HEK293 (cell line): Measurements from ENCODE around the gene PTGES2.
"Not testable (repeated sequence)": the region's sequence is repeated elsewhere in the genome, so short reads cannot be mapped to it uniquely, and the experiment has no call there.

ENCODE experiments used
- CTCF ChIA-PET: fragments of 350-600 bp; formaldehyde crosslinking; extraction: SDS; loops from one replicate; lab custom pipeline; 2021; ENCODE audit warnings: antibody characterized with exemption; lab: Yijun Ruan, JAX
- POLR2A ChIA-PET: fragments of 300-600 bp; formaldehyde crosslinking; extraction: SDS; loops from one replicate; lab custom pipeline; 2020; ENCODE audit warnings: antibody characterized with exemption, inconsistent platforms; lab: Yijun Ruan, JAX
- H3K27ac ChIP-seq: fragments of 200-500 bp; sonication (Bioruptor generic); 2 replicates; pipeline ENCODE4 v1.5.1; 2014; ENCODE audit warnings: low read depth, low read length, control low read depth, inconsistent platforms; ENCODE audit errors: extremely low read depth
- H3K36me3 ChIP-seq, 2 experiments: fragments of 200-500 bp in 1 of 2; sonication (Bioruptor generic) in 1 of 2; 1 replicate in 1 of 2; 2 replicates in 1 of 2; pipeline ENCODE4 v1.5.1; 2014 to 2017; ENCODE audit warnings: inconsistent platforms in 2 of 2, low read length in 2 of 2; ENCODE audit not compliant: control insufficient read depth in 2 of 2, insufficient read depth in 1 of 2
- H3K4me1 ChIP-seq: fragments of 200-500 bp; sonication (Bioruptor generic); 2 replicates; pipeline ENCODE4 v1.5.1; 2014; ENCODE audit warnings: mild to moderate bottlenecking, low read length, inconsistent platforms; ENCODE audit not compliant: control insufficient read depth, insufficient read depth
- H3K4me3 ChIP-seq: 2 replicates; pipeline ENCODE4 v1.5.1; 2011; ENCODE audit warnings: low read depth, mild to moderate bottlenecking, control low read depth, low read length, moderate library complexity
- H3K9me3 ChIP-seq: fragments of 200-500 bp; sonication (Bioruptor generic); 2 replicates; pipeline ENCODE4 v1.5.1; 2014; ENCODE audit warnings: low read depth, low read length, inconsistent platforms; ENCODE audit not compliant: control insufficient read depth, insufficient read depth
- EGR2 ChIP-seq: fragments of 450-650 bp; formaldehyde crosslinking; IDR thresholded peaks from 2 replicates; pipeline ENCODE4 v1.5.1; 2016; ENCODE audit warnings: low read depth, missing biosample characterization, missing genetic modification characterization
- HOXC10 ChIP-seq: sonication (generic); formaldehyde crosslinking; IDR thresholded peaks from 2 replicates; pipeline ENCODE4 v1.8.1; 2023; ENCODE audit warnings: mild to moderate bottlenecking, missing genetic modification reagents
- KLF10 ChIP-seq: fragments of 450-650 bp; IDR thresholded peaks from 2 replicates; pipeline ENCODE4 v1.5.1; 2018; ENCODE audit warnings: missing biosample characterization, mild to moderate bottlenecking, missing genetic modification characterization
- SCRT2 ChIP-seq: fragments of 450-650 bp; formaldehyde crosslinking; IDR thresholded peaks from 2 replicates; pipeline ENCODE4 v1.5.1; 2016; ENCODE audit warnings: missing biosample characterization, missing genetic modification characterization
- ZBTB10 ChIP-seq: fragments of 450-650 bp; formaldehyde crosslinking; IDR thresholded peaks from 2 replicates; pipeline ENCODE4 v1.5.1; 2016; ENCODE audit warnings: missing biosample characterization, missing genetic modification characterization
- ZFHX2 ChIP-seq: fragments of 450-650 bp; formaldehyde crosslinking; conservative IDR thresholded peaks from 2 replicates; pipeline ENCODE4 v1.5.1; 2016; ENCODE audit warnings: missing biosample characterization, missing genetic modification characterization
- ZNF2 ChIP-seq: fragments of 450-650 bp; formaldehyde crosslinking; IDR thresholded peaks from 2 replicates; pipeline ENCODE4 v1.5.1; 2016; ENCODE audit warnings: missing biosample characterization, missing genetic modification characterization
- ZNF202 ChIP-seq: fragments of 450-650 bp; formaldehyde crosslinking; IDR thresholded peaks from 2 replicates; pipeline ENCODE4 v1.5.1; 2016; ENCODE audit warnings: missing biosample characterization, missing genetic modification characterization, borderline replicate concordance
- ZNF211 ChIP-seq: fragments of 450-650 bp; formaldehyde crosslinking; IDR thresholded peaks from 2 replicates; pipeline ENCODE4 v1.5.1; 2016; ENCODE audit warnings: low read depth, missing biosample characterization, missing genetic modification characterization
- ZNF239 ChIP-seq: fragments of 450-650 bp; formaldehyde crosslinking; IDR thresholded peaks from 2 replicates; pipeline ENCODE4 v1.5.1; 2016; ENCODE audit warnings: missing biosample characterization, missing genetic modification characterization
- ZNF433 ChIP-seq: fragments of 450-650 bp; formaldehyde crosslinking; IDR thresholded peaks from 2 replicates; pipeline ENCODE4 v1.5.1; 2016; ENCODE audit warnings: missing biosample characterization, missing genetic modification characterization, low read depth
- ZNF548 ChIP-seq: fragments of 450-650 bp; formaldehyde crosslinking; IDR thresholded peaks from 2 replicates; pipeline ENCODE4 v1.5.1; 2016; ENCODE audit warnings: missing biosample characterization, missing genetic modification characterization
- ZNF600 ChIP-seq: fragments of 450-650 bp; formaldehyde crosslinking; IDR thresholded peaks from 2 replicates; pipeline ENCODE4 v1.5.1; 2016; ENCODE audit warnings: missing biosample characterization, missing genetic modification characterization
- ZNF624 ChIP-seq: fragments of 450-650 bp; formaldehyde crosslinking; IDR thresholded peaks from 2 replicates; pipeline ENCODE4 v1.5.1; 2017; ENCODE audit warnings: missing biosample characterization, missing genetic modification characterization
- ZNF654 ChIP-seq: fragments of 450-650 bp; formaldehyde crosslinking; IDR thresholded peaks from 2 replicates; pipeline ENCODE4 v1.5.1; 2016; ENCODE audit warnings: low read depth, missing biosample characterization, missing genetic modification characterization
- ZNF747 ChIP-seq: fragments of 450-650 bp; formaldehyde crosslinking; IDR thresholded peaks from 2 replicates; pipeline ENCODE4 v1.5.1; 2016; ENCODE audit warnings: missing biosample characterization, missing genetic modification characterization
- ZSCAN30 ChIP-seq: fragments of 450-650 bp; IDR thresholded peaks from 2 replicates; pipeline ENCODE4 v1.5.1; 2018; ENCODE audit warnings: missing biosample characterization, mild to moderate bottlenecking, missing genetic modification characterization, moderate library complexity

The PTGES2 gene

GRCh38 chr9:128113526-128114325 lies 13.8 kb downstream of the PTGES2 start:
- Histone ChIP-seq H3K4me3 (no peak overlapping the region), H3K27ac (no peak overlapping the region), H3K4me1 (no peaks in the 10 kb centered on the region), H3K36me3 (peaks cover 0 to 30% of the 10 kb centered on the region in 2 experiments; a peak in 1 of 3 replicates), H3K9me3 (no peaks in the 10 kb centered on the region)
- ChIA-PET POLR2A (interaction anchor here (0.5 to 1.2 kb wide), 3 partner anchors 9 to 235 kb away, joined by 3 to 4 read pairs (median 3); no protein-coding TSS in a partner anchor), CTCF (interaction anchor here (0.6 to 5.2 kb wide), 8 partner anchors 11 to 171 kb away, joined by 3 to 50 read pairs (median 4); no protein-coding TSS in a partner anchor)
- TF ChIP-seq ZNF747 (tag by site-specific recombination): no peak
- no peak for TF ChIP-seq KLF10 (tag by site-specific recombination)
- TF ChIP-seq ZNF433 (tag by site-specific recombination): no peak
- TF ChIP-seq ZNF548: 0 out of 2 replicates have a peak, but pooled peaks have one; percentile 15

GRCh38 chr9:128111726-128112125 lies 15.8 kb downstream of the PTGES2 start:
- H3K4me1 ChIP-seq, CTCF ChIA-PET, H3K27ac ChIP-seq, H3K4me3 ChIP-seq, H3K9me3 ChIP-seq, POLR2A ChIA-PET: not testable (repeated sequence)
- peaks cover 0 to 48% of the 10 kb centered on the region in 2 experiments; a peak in 1 of 3 replicates for H3K36me3 ChIP-seq

DNA sequence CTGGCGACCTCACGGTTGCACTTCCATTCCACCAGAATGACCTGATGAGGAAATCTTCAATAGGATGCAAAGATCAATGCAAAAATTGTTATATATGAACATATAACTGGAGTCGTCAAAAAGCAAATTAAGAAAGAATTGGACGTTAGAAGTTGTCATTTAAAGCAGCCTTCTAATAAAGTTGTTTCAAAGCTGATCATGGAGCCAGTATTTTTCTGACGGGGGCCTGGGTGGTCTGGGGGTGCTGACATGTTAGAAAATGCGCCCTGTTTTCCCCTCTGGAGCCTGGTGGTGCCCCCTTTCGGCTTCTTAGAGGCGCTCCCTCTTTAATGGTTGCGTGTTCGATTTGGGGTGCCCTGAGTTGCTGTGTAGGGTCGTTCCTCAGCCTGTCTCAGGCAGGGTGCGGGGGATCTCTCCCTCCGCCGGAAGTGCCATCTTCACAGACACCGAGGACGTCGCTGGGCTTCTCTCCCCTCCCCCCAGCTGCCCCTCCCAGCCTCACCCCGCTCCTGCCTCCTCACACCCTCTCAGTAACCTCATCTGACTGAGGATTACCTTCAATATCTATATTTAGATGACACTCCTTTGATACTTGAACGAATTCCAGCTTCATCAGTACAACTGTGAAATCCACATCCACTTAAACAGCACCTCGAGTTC lies 18.3 kb downstream of the PTGES2 start:
- Histone ChIP-seq H3K4me3 (no peak overlapping the region), H3K27ac (no peak overlapping the region), H3K4me1 (no peaks in the 10 kb centered on the region), H3K9me3 (no peaks in the 10 kb centered on the region), H3K36me3 (peaks cover 0 to 55% of the 10 kb centered on the region in 2 experiments; a peak in 2 of 3 replicates)
- TF ChIP-seq SCRT2: no peak
- ChIA-PET CTCF (interaction anchor here (8.0 kb wide), 1 partner anchor 7 kb away, joined by 88 read pairs; no protein-coding TSS in a partner anchor), POLR2A (interaction anchor here (0.5 to 3.9 kb wide), 2 partner anchors 11 to 296 kb away, joined by 3 to 14 read pairs; no protein-coding TSS in a partner anchor)

- Histone ChIP-seq H3K9me3 (no peaks in the 10 kb centered on the region), H3K4me3 (no peak overlapping the region), H3K27ac (no peak overlapping the region), H3K36me3 (peaks cover 0 to 57% of the 10 kb centered on the region in 2 experiments; a peak in 2 of 3 replicates), H3K4me1 (no peaks in the 10 kb centered on the region)
- no peak for TF ChIP-seq ZNF2 (tag by site-specific recombination)
- no peak for TF ChIP-seq ZNF211 (tag by site-specific recombination)
- TF ChIP-seq ZNF654 (tag by site-specific recombination): no peak
- ChIA-PET POLR2A (interaction anchor here (0.5 to 3.9 kb wide), 2 partner anchors 10 to 296 kb away, joined by 3 to 14 read pairs; no protein-coding TSS in a partner anchor), CTCF (interaction anchor here (0.8 to 8.0 kb wide), 2 partner anchors 8 to 165 kb away, joined by 4 to 88 read pairs; no protein-coding TSS in a partner anchor)
Measured at GRCh38 chr9:128108269-128109049, 19.1 kb downstream of the PTGES2 start.

GRCh38 chr9:128107468-128108268 lies 19.9 kb downstream of the PTGES2 start:
- ChIA-PET POLR2A (interaction anchor here (1.4 to 3.9 kb wide), 2 partner anchors 9 to 13 kb away, joined by 4 to 14 read pairs; no protein-coding TSS in a partner anchor), CTCF (interaction anchor here (0.8 to 8.0 kb wide), 2 partner anchors 9 to 164 kb away, joined by 4 to 88 read pairs; no protein-coding TSS in a partner anchor)
- Histone ChIP-seq H3K36me3 (peaks cover 0 to 61% of the 10 kb centered on the region in 2 experiments; a peak in 2 of 3 replicates), H3K27ac (no peak overlapping the region), H3K4me3 (no peak overlapping the region), H3K4me1 (no peaks in the 10 kb centered on the region), H3K9me3 (no peaks in the 10 kb centered on the region)
- TF ChIP-seq HOXC10 (CRISPR knock-in tag) (no peak), EGR2 (peak; percentile 61; the same call in 1 of the 2 replicates), ZFHX2 (tag by site-specific recombination) (peak; percentile 56), ZNF624 (no peak), ZNF202 (tag by site-specific recombination) (no peak), ZSCAN30 (no peak), ZNF600 (no peak), ZNF239 (tag by site-specific recombination) (no peak), ZBTB10 (tag by site-specific recombination) (no peak)
